HG03378 (cell line): ENCODE measurements around the gene THOP1.
"Not testable (repeated sequence)": the region's sequence is repeated elsewhere in the genome, so short reads cannot be mapped to it uniquely, and the experiment has no call there.

Experiments
- ATAC-seq: cut with Tn5 transposase; IDR thresholded peaks from one replicate; pipeline ENCODE4 v1.9.1; 2021; ENCODE audit warnings: mild to moderate bottlenecking, moderate library complexity; ENCODE audit not compliant: unreplicated experiment

THOP1 gene

GRCh38 chr19:2815191-2815614 lies 29.9 kb downstream of the THOP1 start:
- no peak for ATAC-seq

- ATAC-seq, result no peak
These were observed 30.6 kb downstream of the THOP1 start for GRCh38 chr19:2815923-2816322.

GRCh38 chr19:2816641-2817040 lies 31.3 kb downstream of the THOP1 start:
- ATAC-seq, result no peak

- not testable (repeated sequence) for ATAC-seq
These were observed 32.0 kb downstream of the THOP1 start for GRCh38 chr19:2817237-2817829.

GRCh38 chr19:2819540-2820111 lies 34.3 kb downstream of the THOP1 start, which contains the start of gene ZNF554:
ZNF554 (plus strand) TSS chr19:2819868; CDS start chr19:2820072, 204 bp downstream.
- ATAC-seq, result peak; percentile 75

- no peak for ATAC-seq
These were observed 34.9 kb downstream of the THOP1 start for GRCh38 chr19:2820112-2820702.

GRCh38 chr19:2822846-2823245 lies 37.5 kb downstream of the THOP1 start:
- no peak for ATAC-seq

- ATAC-seq, result no peak
These were observed 38.3 kb downstream of the THOP1 start for GRCh38 chr19:2823646-2824045.

GRCh38 chr19:2824129-2824528 lies 38.8 kb downstream of the THOP1 start:
- ATAC-seq, result no peak

GRCh38 chr19:2827022-2827421 lies 41.7 kb downstream of the THOP1 start:
- no peak for ATAC-seq

GRCh38 chr19:2827840-2828489 lies 42.7 kb downstream of the THOP1 start:
- no peak for ATAC-seq

- no peak for ATAC-seq
These were observed 49.1 kb downstream of the THOP1 start for GRCh38 chr19:2834294-2834871.

GRCh38 chr19:2837430-2837829 lies 52.1 kb downstream of the THOP1 start:
- ATAC-seq, result no peak

GRCh38 chr19:2840794-2841791 lies 55.8 kb downstream of the THOP1 start, which contains the start of gene ZNF555:
ZNF555 (plus strand) TSS chr19:2841475; CDS start chr19:2841573, 98 bp downstream.
- ATAC-seq, result peak; percentile 94

GRCh38 chr19:2841855-2842574 lies 56.7 kb downstream of the THOP1 start:
- ATAC-seq, result no peak

- ATAC-seq, result no peak
These were observed 59.8 kb downstream of the THOP1 start for GRCh38 chr19:2845107-2845506.

- no peak for ATAC-seq
These were observed 61.0 kb downstream of the THOP1 start for GRCh38 chr19:2846180-2846894.

GRCh38 chr19:2847507-2847906 lies 62.2 kb downstream of the THOP1 start:
- ATAC-seq, result no peak

GRCh38 chr19:2848616-2849015 lies 63.3 kb downstream of the THOP1 start:
- no peak for ATAC-seq
